GM12878 (cell line): Measurements from ENCODE around the gene KCND3. TPM values are rescaled to one million over a fixed set of nuclear protein-coding genes. Genes with fewer than 3 reads are reported as not detected.

Experiments used
- ATAC-seq: fragments of 200-7000 bp; cut with Tn5 transposase; 3 replicates; pipeline ENCODE4 v1.9.1; 2020; ENCODE audit warnings: mild to moderate bottlenecking, moderate library complexity
- BruUV-seq: library from RNA; stranded (reverse); fragments of 400-500 nt; replicated peaks from 2 replicates; lab custom pipeline; 2021; lab: Mats Ljungman, UMichigan
- CTCF ChIA-PET: fragments of 300-600 bp; sonication (Branson Sonifier 250); formaldehyde crosslinking; extraction: SDS; loops from one replicate; lab custom pipeline; 2021; ENCODE audit warnings: inconsistent platforms; lab: Yijun Ruan, JAX
- POLR2A ChIA-PET: fragments of 350-600 bp; formaldehyde crosslinking; extraction: SDS; loops from one replicate; lab custom pipeline; 2021; ENCODE audit warnings: inconsistent platforms; lab: Charles Lee
- RAD21 ChIA-PET: fragments of 300-600 bp; sonication (Branson Sonifier 250); formaldehyde crosslinking; loops from one replicate; lab custom pipeline; 2023; ENCODE audit warnings: antibody characterized with exemption; ENCODE audit not compliant: unreplicated experiment; lab: Charles Lee
- SMC1A ChIA-PET: fragments of 300-600 bp; sonication (Branson Sonifier 250); formaldehyde crosslinking; loops from one replicate; lab custom pipeline; 2023; ENCODE audit not compliant: unreplicated experiment, uncharacterized antibody; lab: Charles Lee
- DNase-seq: peaks from one replicate; pipeline ENCODE4 v3.0.0-alpha.2; 2011; ENCODE audit warnings: low read depth, low spot score
- FAIRE-seq: peaks from 3 replicates; lab custom pipeline; 2011; peaks lifted over from hg19 to GRCh38; lab: Jason Lieb, UNC
- H2AFZ ChIP-seq: 2 replicates; pipeline ENCODE4 v1.6.0; 2011; ENCODE audit warnings: low read depth, low read length, control low read depth; ENCODE audit not compliant: control insufficient read depth
- H3K27ac ChIP-seq: 2 replicates; pipeline ENCODE4 v1.5.1; 2011; ENCODE audit warnings: control low read depth; ENCODE audit not compliant: control insufficient read depth, insufficient read depth
- H3K27me3 ChIP-seq, 2 experiments: replicated peaks in 1 of 2; 2 replicates each; pipeline versions ENCODE4 v1.6.0 to v1.6.1; 2011; ENCODE audit warnings: low read length in 1 of 2; ENCODE audit not compliant: control insufficient read depth in 2 of 2, insufficient read depth in 2 of 2
- H3K36me3 ChIP-seq, 2 experiments: 2 replicates each; pipeline ENCODE4 v1.5.1; 2011; ENCODE audit warnings: low read length in 1 of 2; ENCODE audit not compliant: control insufficient read depth in 2 of 2, insufficient read depth in 2 of 2
- H3K4me1 ChIP-seq: 2 replicates; pipeline ENCODE4 v1.6.1; 2011; ENCODE audit warnings: mild to moderate bottlenecking, low read length, moderate library complexity, mixed read lengths; ENCODE audit not compliant: control insufficient read depth, insufficient read depth
- H3K4me2 ChIP-seq: 2 replicates; pipeline ENCODE4 v1.6.0; 2011; ENCODE audit warnings: control low read depth; ENCODE audit not compliant: control insufficient read depth, insufficient read depth
- H3K4me3 ChIP-seq: fragments of 200-600 bp; sonication (generic); 2 replicates; pipeline ENCODE4 v1.5.1; 2016
- H3K79me2 ChIP-seq: 2 replicates; pipeline ENCODE4 v1.6.0; 2011; ENCODE audit warnings: low read length; ENCODE audit not compliant: control insufficient read depth, insufficient read depth
- H3K9ac ChIP-seq: 2 replicates; pipeline ENCODE4 v1.8.0; 2011; ENCODE audit warnings: low read length, control low read depth, mixed read lengths; ENCODE audit not compliant: control insufficient read depth, insufficient read depth
- H3K9me3 ChIP-seq: replicated peaks from 3 replicates; pipeline ENCODE4 v1.5.1; 2011; ENCODE audit warnings: mild to moderate bottlenecking, low read length; ENCODE audit not compliant: control insufficient read depth, insufficient read depth
- H4K20me1 ChIP-seq: 2 replicates; pipeline ENCODE4 v1.6.0; 2011; ENCODE audit not compliant: control insufficient read depth, insufficient read depth
- BCL11A ChIP-seq: IDR thresholded peaks from 2 replicates; pipeline ENCODE4 v1.6.1; 2011; ENCODE audit warnings: low read depth, low read length
- BHLHE40 ChIP-seq, 2 experiments: fragments of 450-650 bp in 1 of 2; IDR thresholded peaks; 2 replicates each; pipeline ENCODE4 v1.6.1; 2011 to 2017; ENCODE audit warnings: low read depth in 2 of 2, borderline replicate concordance in 1 of 2, improper control_type of control experiment in 1 of 2, low read length in 1 of 2, mild to moderate bottlenecking in 1 of 2
- FOS ChIP-seq: IDR thresholded peaks from 3 replicates; pipeline ENCODE4 v1.6.1; 2011; ENCODE audit warnings: borderline replicate concordance; ENCODE audit not compliant: insufficient read length; ENCODE audit errors: extremely low read depth
- IKZF1 ChIP-seq: fragments of 450-650 bp; conservative IDR thresholded peaks from 2 replicates; pipeline ENCODE4 v1.6.1; 2017; ENCODE audit warnings: antibody characterized with exemption, mild to moderate bottlenecking
- MEF2A ChIP-seq: IDR thresholded peaks from 2 replicates; pipeline ENCODE4 v1.6.1; 2011; ENCODE audit warnings: low read depth, mild to moderate bottlenecking, low read length, moderate library complexity; ENCODE audit not compliant: insufficient read depth
- ZNF207 ChIP-seq: fragments of 450-650 bp; IDR thresholded peaks from 2 replicates; pipeline ENCODE4 v1.6.1; 2014; ENCODE audit warnings: antibody characterized with exemption, mild to moderate bottlenecking, borderline replicate concordance
- WGBS: methylation state at CpG from one replicate; pipeline ENCODE4 v1.1.6; 2016; ENCODE audit warnings: low lambda C conversion rate; ENCODE audit not compliant: insufficient replicate concordance, insufficient coverage; ENCODE audit errors: missing lambda C conversion rate; 5-methylcytosine and 5-hydroxymethylcytosine counted together
- in situ Hi-C: fragments of 300-500 bp; cut with MboI; formaldehyde crosslinking; loops from 9 replicates; pipeline ENCODE4 v1.14.3; 2018; ENCODE audit warnings: mixed read lengths
- intact Hi-C: fragments of 100-400 bp; cut with micrococcal nuclease; formaldehyde crosslinking; loops from one replicate; pipeline ENCODE4 v1.14.2; 2022; ENCODE audit not compliant: unreplicated experiment
- polyA plus RNA-seq, 11 experiments: library from polyadenylated mRNA; depleted of rRNA in 4 of 11; unstranded in 6 of 11; stranded (reverse) in 5 of 11; fragments of >200 nt; fragmentation: Nextera tagmentation in 4 of 11; fragmentation: Illumina TruSeq in 1 of 11; extraction: Ambion mirVana in 4 of 11; extraction: Trizol in 1 of 11; gene quantifications; 1 replicate in 1 of 11; 2 replicates in 10 of 11; pipeline versions ENCODE4 v1.2.1 to v1.2.3, GENCODE V29; 2011 to 2016; ENCODE audit warnings: inconsistent platforms in 2 of 11, missing spikeins in 2 of 11, low read depth in 1 of 11
- total RNA-seq, 4 experiments: library from RNA; depleted of rRNA in 3 of 4; stranded (reverse); fragments of >200 nt in 3 of 4; fragmentation: Illumina TruSeq in 1 of 4; extraction: Trizol in 1 of 4; gene quantifications; 2 replicates each; pipeline versions ENCODE4 v1.2.1 to v1.2.3, GENCODE V29; 2013 to 2021

KCND3 gene
- total and polyA plus RNA-seq, 10 of the 15 experiments (the other 5 are each of a cell fraction or from before 2014, with no cell fraction given), result 0.02 TPM; not detected in 9

- TF ChIP-seq BHLHE40 (IDR thresholded peaks at IDR 0.05; ENCODE audit: borderline replicate concordance in 1 of 2, low read depth in 2 of 2, low read length in 1 of 2) (no peak), BCL11A (no peak)
Observed at GRCh38 chr1:111921948-111922347, 67.5 kb downstream of the KCND3 start (continued).

GRCh38 chr1:111920221-111921024 is 69.0 kb downstream of the KCND3 start:
- ATAC-seq, result no peak
- 3% methylated on average over 11 of the region's 11 CpGs for WGBS
- in situ Hi-C loops, result no loop called here
- H3K4me2 ChIP-seq, result no peak overlapping the region
- no peak overlapping the region for H3K4me3 ChIP-seq
- SMC1A ChIA-PET, result no interaction called here
- RAD21 ChIA-PET, result no interaction called here
- CTCF ChIA-PET, result no interaction called here
- no peak for FAIRE-seq
- no peak for TF ChIP-seq MEF2A
- TF ChIP-seq IKZF1, result no peak
- TF ChIP-seq FOS, result no peak
- TF ChIP-seq ZNF207, result no peak
- no peak overlapping the region for H2AFZ ChIP-seq
- no peaks in the 10 kb centered on the region for H3K36me3 ChIP-seq
- no peak overlapping the region for H3K27ac ChIP-seq
- H3K27me3 ChIP-seq, result no peaks in the 10 kb centered on the region; a peak in 2 of 4 replicates
- intact Hi-C loops, result no loop called here
- no peaks in the 10 kb centered on the region for H3K79me2 ChIP-seq
- no peaks in the 10 kb centered on the region for H3K9me3 ChIP-seq
- H3K9ac ChIP-seq, result no peak overlapping the region
- no peaks in the 10 kb centered on the region for H4K20me1 ChIP-seq
- no TSS peak for BruUV-seq
- DNase-seq, result no peak
- POLR2A ChIA-PET, result no interaction called here
- H3K4me1 ChIP-seq, result no peaks in the 10 kb centered on the region
